Thymus (tissue), 14 donors: ENCODE data around the gene PRR35. TPM values are rescaled to one million over a fixed set of nuclear protein-coding genes. Genes with fewer than 3 reads are reported as not detected.

Experiments
- DNase-seq, 9 donors: peaks; one replicate each; pipeline ENCODE4 v3.0.0-alpha.2; 2013; ENCODE audit warnings: low spot score in 9 of 9, low read depth in 6 of 9, missing footprints in 1 of 9
- H3K27ac ChIP-seq, 2 donors: one replicate each; pipeline ENCODE4 v1.5.1; 2013; ENCODE audit warnings: control low read depth in 1 of 2, low read depth in 1 of 2, low read length in 1 of 2, mild to moderate bottlenecking in 1 of 2, moderate library complexity in 1 of 2
- H3K27me3 ChIP-seq, 2 donors: one replicate each; pipeline ENCODE4 v1.5.1; 2013; ENCODE audit warnings: low read length in 1 of 2; ENCODE audit not compliant: control insufficient read depth in 2 of 2, insufficient read depth in 1 of 2
- H3K36me3 ChIP-seq, 2 donors: one replicate each; pipeline ENCODE4 v1.5.1; 2013; ENCODE audit warnings: low read length in 1 of 2, mild to moderate bottlenecking in 1 of 2, moderate library complexity in 1 of 2; ENCODE audit not compliant: control insufficient read depth in 2 of 2, insufficient read depth in 2 of 2
- H3K4me1 ChIP-seq, 2 donors: one replicate each; pipeline ENCODE4 v1.5.1; 2013; ENCODE audit warnings: low read length in 2 of 2; ENCODE audit not compliant: control insufficient read depth in 2 of 2, insufficient read depth in 2 of 2
- H3K4me3 ChIP-seq, 2 donors: one replicate each; pipeline ENCODE4 v1.5.1; 2013; ENCODE audit warnings: low read length in 2 of 2, control low read depth in 1 of 2, mild to moderate bottlenecking in 1 of 2
- H3K9me3 ChIP-seq, 2 donors: one replicate each; pipeline ENCODE4 v1.5.1; 2013; ENCODE audit warnings: low read length in 1 of 2, mild to moderate bottlenecking in 1 of 2; ENCODE audit not compliant: control insufficient read depth in 2 of 2, insufficient read depth in 1 of 2
- WGBS: extraction: QIAGEN DNeasy Blood & Tissue Kit; methylation state at CpG from one replicate; pipeline ENCODE4 v1.1.7; 2013; 5-methylcytosine and 5-hydroxymethylcytosine counted together
- long read RNA-seq, 10 donors: transcript quantifications; one replicate each; lab custom pipeline, GENCODE V29; 2026
- polyA plus RNA-seq: library from polyadenylated mRNA; stranded (reverse); fragments of 200-250 nt; gene quantifications from one replicate; pipeline ENCODE4 v1.2.3, GENCODE V29; 2013
- total RNA-seq: library from RNA; stranded (reverse); fragments of 120-200 nt; gene quantifications from one replicate; pipeline ENCODE4 v1.2.4, GENCODE V29; 2013
- donor health status: healthy.

Gene PRR35
- total RNA-seq, result under 0.01 TPM
- polyA plus RNA-seq, result 0.09 TPM
- long read RNA-seq, donor 1, result 0 reads
- long read RNA-seq, donor 2, result 0 reads
- long read RNA-seq, donor 3, result 0 reads
- long read RNA-seq, donor 4, result 0 reads
- long read RNA-seq, donor 5, result 0 reads
- long read RNA-seq, donor 6, result 0 reads
- long read RNA-seq, donor 7, result 0 reads
- long read RNA-seq, donor 8, result 0 reads
- long read RNA-seq, donor 9, result 0 reads
- long read RNA-seq, donor 10, result 0 reads

DNA sequence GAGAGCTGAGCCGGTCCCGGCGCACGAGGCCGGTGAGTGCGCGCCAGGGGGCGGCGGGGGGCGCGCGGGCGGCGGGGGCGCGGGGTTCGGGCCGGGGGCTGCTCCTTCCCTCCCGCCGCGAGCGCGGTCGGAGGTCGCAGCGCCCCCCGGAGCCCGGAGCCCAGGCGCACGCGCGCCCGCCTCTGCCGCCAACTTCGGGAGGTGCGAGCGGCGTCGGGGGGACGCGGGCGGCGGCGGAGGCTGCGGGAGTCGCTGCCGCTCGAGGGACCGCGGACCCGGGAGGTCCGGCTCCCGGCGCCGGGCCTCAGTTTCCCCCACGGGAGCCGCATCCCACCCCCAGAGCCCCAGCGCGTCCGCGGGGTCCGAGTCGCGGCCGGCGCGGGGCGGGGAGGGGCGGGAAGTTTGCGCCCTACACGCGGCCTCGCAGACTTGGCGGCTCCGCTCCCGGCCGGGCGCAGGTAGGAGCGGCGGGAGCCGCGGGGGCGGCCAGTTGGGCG is at the start of gene PRR35:
PRR35 (plus strand) TSS at position 191 of the 497 bp plus-strand sequence. CDS start 2,901 bp downstream, outside the sequence.
- Histone ChIP-seq H3K9me3 (peaks cover 0 to 4% of the 10 kb centered on the region in 2 donors), H3K4me1 (peaks cover 0 to 5% of the 10 kb centered on the region in 2 donors), H3K4me3 (no peak within 1 kb of the TSS), H3K27me3 (peaks cover 50 to 59% of the 10 kb centered on the region in 2 donors), H3K36me3 (no peaks in the 10 kb centered on the region), H3K27ac (no peak within 1 kb of the TSS)
- no peak for DNase-seq
- WGBS, result 3% methylated on average over 84 of the region's 84 CpGs

DNA sequence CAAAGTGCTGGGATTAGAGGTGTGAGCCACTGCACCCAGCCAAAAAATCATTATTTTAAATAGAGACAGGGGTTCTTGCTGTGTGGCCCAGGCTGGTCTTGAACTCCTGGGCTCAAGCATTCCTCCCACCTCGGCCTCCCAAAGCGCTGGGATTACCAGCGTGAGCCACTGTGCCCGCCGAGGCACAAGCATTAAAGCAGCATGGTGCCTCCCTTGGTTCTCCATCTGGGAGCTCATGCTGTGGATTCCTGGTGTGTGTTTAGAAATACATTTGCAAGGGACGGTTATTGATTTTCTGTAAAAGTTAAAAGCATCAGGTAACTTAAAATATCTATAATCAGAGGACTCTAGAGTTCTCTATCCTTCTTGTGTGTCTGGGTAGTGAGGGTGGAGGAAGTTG is 47.4 kb upstream of the PRR35 start:
- H3K9me3 ChIP-seq, result no peaks in the 10 kb centered on the region
- DNase-seq, result no peak
- H3K4me3 ChIP-seq, result no peak overlapping the region
- no peak overlapping the region for H3K27ac ChIP-seq
- over 99% methylated on average over 6 of the region's 6 CpGs for WGBS
- peaks cover 2 to 24% of the 10 kb centered on the region in 2 donors for H3K36me3 ChIP-seq
- H3K4me1 ChIP-seq, result no peaks in the 10 kb centered on the region
- H3K27me3 ChIP-seq, result no peaks in the 10 kb centered on the region

DNA sequence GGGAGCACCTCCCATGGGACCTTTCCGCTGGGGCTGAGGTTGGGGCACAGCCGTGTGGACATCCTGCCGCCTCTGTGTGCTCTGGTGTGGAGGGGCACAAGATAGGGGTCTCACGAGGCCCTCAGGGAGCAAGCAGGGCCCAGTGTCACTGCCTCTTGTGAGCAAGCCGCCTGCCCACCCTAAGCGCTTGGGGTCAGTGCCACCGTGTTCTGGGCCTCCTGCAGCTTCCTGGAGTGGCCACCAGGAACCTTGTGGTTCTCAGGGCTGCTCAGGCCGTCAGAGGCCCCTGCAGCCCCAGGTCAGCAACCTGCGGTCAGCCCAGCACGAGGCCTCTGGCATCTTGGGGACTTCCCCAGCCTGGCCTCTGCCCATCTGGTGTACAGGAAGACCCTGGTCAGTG is 46.2 kb upstream of the PRR35 start:
- no peaks in the 10 kb centered on the region for H3K9me3 ChIP-seq
- H3K4me3 ChIP-seq, result no peak overlapping the region
- H3K4me1 ChIP-seq, result no peaks in the 10 kb centered on the region
- DNase-seq, result no peak
- H3K27me3 ChIP-seq, result no peaks in the 10 kb centered on the region
- H3K27ac ChIP-seq, result no peak overlapping the region
- WGBS, result 97% methylated on average over 10 of the region's 10 CpGs
- H3K36me3 ChIP-seq, result peaks cover 2 to 25% of the 10 kb centered on the region in 2 donors

DNA sequence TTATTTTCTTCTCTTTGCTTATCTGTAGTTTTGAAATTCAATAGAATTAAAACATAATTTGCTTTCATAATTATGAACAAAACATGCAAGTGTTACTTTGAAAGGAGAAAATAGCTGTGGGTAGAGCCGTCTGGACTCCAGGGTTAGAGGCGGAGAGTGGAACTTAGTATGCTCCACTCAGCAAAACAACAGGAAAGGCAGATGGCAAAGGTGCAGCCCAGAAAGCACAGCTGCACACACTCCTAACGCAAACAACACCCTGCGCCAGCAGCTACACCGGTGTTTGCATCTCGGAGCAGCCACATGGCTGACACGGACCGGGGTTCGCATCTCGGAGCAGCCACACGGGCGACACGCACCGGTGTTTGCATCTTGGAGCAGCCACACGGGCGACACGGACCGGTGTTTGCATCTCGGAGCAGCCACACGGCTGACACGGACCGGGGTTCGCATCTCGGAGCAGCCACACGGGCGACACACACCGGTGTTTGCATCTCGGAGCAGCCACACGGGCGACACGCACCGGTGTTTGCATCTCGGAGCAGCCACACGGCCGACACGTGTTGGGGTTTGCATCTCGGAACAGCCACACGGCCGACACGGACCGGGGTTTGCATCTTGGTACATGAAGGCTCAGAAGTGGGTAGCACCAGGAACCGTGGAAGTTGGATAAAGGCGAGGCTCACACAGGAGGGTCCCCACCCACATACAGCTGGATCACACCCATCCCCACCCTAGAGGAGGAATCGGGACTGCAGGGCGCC is 44.8 kb upstream of the PRR35 start:
- H3K9me3 ChIP-seq, result no peaks in the 10 kb centered on the region
- H3K27me3 ChIP-seq, result no peaks in the 10 kb centered on the region
- peaks cover 2 to 33% of the 10 kb centered on the region in 2 donors for H3K36me3 ChIP-seq
- no peak for DNase-seq
- WGBS, result 98% methylated on average over 45 of the region's 45 CpGs
- H3K27ac ChIP-seq, result no peak overlapping the region
- H3K4me3 ChIP-seq, result no peak overlapping the region
- H3K4me1 ChIP-seq, result no peaks in the 10 kb centered on the region

DNA sequence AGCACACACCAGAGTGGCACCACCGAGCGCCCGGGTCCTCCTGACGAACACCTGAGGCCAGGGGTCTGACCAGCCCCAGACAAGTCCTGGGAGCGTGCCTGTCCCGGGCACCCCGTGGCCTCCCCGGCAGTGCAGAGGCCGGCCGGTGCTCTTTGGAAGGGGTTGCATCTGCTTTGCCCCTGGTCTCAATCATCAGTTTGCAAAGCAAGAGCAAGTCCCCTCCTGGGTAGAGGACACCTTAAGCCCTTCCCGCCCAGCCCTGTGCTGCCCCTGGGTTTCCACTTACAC is 44.3 kb upstream of the PRR35 start:
- Histone ChIP-seq H3K4me3 (no peak overlapping the region), H3K4me1 (no peaks in the 10 kb centered on the region), H3K27me3 (no peaks in the 10 kb centered on the region), H3K27ac (no peak overlapping the region), H3K9me3 (no peaks in the 10 kb centered on the region), H3K36me3 (peaks cover 4 to 38% of the 10 kb centered on the region in 2 donors)
- WGBS, result 98% methylated on average over 11 of the region's 11 CpGs
- DNase-seq, result no peak

DNA sequence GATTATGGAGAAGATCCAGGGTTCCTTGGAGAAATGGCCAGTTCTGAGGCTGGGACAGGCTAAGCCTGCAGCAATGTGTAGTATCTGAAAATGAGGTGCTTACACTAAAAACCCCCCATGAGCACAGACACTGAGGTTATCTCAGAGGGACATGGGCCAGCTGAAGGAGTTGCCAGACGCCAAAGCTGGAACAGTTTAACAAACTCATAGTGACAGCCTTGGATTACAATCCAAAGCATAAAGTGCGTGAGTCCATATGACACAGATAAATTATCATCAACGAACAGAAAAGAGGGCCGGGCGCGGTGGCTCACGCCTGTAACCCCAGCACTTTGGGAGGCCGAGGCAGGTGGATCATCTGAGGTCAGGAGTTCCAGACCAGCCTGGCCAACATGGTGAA is 43.9 kb upstream of the PRR35 start:
- Histone ChIP-seq H3K9me3 (no peaks in the 10 kb centered on the region), H3K36me3 (peaks cover 4 to 39% of the 10 kb centered on the region in 2 donors), H3K4me1 (no peaks in the 10 kb centered on the region), H3K4me3 (no peak overlapping the region), H3K27me3 (no peaks in the 10 kb centered on the region), H3K27ac (no peak overlapping the region)
- no peak for DNase-seq
- 98% methylated on average over 8 of the region's 8 CpGs for WGBS

DNA sequence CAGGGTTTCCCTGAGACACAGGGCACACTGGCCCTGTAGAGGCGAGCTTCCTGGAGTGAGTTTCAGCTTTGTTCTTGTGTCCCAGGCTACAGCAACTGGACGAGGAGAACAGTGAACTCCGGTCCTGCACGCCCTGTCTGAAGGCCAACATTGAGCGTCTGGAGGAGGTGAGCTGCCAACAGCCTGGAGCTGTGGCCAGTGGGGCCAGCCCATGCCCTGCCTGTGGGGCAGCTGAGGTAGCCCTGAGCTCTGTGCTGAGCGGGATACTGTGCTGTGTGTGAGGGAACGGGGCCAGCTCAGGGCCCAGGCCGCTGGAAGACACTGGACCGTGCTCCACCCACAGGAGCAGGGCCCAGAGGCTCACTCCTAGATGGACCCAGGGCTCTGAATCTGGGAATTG is 41.3 kb upstream of the PRR35 start:
- 97% methylated on average over 9 of the region's 9 CpGs for WGBS
- Histone ChIP-seq H3K4me3 (no peak overlapping the region), H3K4me1 (no peaks in the 10 kb centered on the region), H3K27me3 (no peaks in the 10 kb centered on the region), H3K9me3 (no peaks in the 10 kb centered on the region), H3K36me3 (peaks cover 4 to 42% of the 10 kb centered on the region in 2 donors), H3K27ac (no peak overlapping the region)
- no peak for DNase-seq

DNA sequence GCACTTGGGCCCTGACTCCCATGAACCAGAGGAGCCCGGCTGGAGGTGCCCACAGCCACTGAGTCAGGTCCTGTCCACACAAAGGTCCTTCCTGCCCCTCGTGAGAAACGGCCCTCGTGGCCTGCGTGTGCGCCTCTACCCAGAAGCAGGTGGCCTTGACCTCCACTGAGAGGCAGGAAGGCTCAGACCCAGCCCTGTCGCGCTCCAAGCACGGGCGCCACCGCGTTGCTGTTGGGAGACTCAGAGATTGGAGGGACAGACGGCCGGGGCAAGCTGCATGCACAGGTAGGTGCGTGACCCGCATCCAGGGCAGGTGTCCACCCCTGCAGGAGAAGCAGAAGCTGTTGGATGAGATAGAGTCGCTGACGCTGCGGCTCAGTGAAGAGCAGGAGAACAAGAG is 40.8 kb upstream of the PRR35 start:
- Histone ChIP-seq H3K27ac (no peak overlapping the region), H3K4me1 (no peaks in the 10 kb centered on the region), H3K4me3 (no peak overlapping the region), H3K27me3 (no peaks in the 10 kb centered on the region), H3K36me3 (peaks cover 4 to 42% of the 10 kb centered on the region in 2 donors), H3K9me3 (no peaks in the 10 kb centered on the region)
- no peak for DNase-seq
- WGBS, result 98% methylated on average over 19 of the region's 19 CpGs

DNA sequence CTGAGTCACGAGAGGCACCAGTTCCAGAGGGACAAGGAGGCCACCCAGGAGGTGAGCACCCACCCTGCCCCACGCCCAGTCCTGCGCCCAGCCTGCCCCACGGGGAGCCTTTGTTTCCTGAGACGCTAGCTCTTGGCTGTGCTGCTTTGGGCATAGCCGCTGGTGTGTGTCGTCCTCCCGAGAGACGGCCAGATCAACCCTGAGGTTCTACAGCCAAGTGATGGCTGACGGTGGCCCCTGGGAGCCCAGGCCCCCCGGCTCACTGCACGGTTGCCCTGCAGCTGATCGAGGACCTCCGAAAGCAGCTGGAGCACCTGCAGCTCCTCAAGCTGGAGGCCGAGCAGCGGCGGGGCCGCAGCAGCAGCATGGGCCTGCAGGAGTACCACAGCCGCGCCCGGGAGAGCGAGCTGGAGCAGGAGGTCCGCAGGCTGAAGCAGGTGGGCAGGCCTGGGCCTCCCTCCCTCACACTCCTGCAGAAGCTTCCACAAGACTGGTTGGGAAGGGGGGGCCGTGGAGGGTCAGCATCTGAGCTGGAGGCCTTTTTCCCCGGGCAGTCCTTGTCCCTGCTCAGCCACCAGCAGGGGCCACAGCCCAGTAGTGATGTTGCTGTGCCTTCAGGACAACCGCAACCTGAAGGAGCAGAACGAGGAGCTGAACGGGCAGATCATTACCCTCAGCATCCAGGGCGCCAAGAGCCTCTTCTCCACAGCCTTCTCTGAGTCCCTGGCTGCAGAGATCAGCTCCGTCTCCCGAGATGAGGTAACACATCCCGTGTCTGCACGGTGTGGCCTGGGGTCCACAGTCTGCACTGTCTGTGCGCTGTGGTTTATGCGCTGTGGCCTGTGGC is 40.1 kb upstream of the PRR35 start:
- peaks cover under 1% of the 10 kb centered on the region in 2 donors for H3K4me1 ChIP-seq
- no peaks in the 10 kb centered on the region for H3K9me3 ChIP-seq
- WGBS, result 97% methylated on average over 35 of the region's 35 CpGs
- no peak for DNase-seq
- H3K36me3 ChIP-seq, result peaks cover 4 to 37% of the 10 kb centered on the region in 2 donors
- H3K4me3 ChIP-seq, result no peak overlapping the region
- no peaks in the 10 kb centered on the region for H3K27me3 ChIP-seq
- no peak overlapping the region for H3K27ac ChIP-seq
